ENCODE measurements around the gene CDCP1.
"Not testable (repeated sequence)": the region's sequence is repeated elsewhere in the genome, so short reads cannot be mapped to it uniquely, and the experiment has no call there.

Gene CDCP1

DNA sequence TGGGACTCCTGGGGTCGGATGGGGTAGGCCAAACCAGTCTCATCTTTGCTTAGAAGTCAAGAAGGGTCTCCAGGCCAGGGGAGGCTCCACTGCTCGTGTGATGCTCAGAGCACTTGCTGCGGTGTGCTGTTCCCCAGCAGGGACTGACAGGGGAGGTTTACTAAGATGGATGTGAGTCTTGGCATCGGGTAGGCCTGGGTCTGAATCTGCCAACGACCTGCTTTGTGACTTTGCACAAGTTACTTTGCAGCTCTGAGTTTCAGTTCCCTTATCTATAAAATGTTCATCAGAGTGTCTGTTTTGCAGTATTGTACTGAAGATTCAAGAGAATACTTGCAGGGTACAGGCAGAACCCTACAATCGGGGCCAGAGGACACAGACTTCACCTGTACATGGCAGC lies 17.3 kb upstream of the CDCP1 start:
- H3K27me3 ChIP-seq (ENCODE audit: control insufficient read depth in 2 of 2, insufficient read depth in 2 of 2, low read length in 2 of 2), result no peaks in the 10 kb centered on the region
- no peaks in the 10 kb centered on the region for H3K9me3 ChIP-seq (ENCODE audit: control insufficient read depth in 2 of 2, low read length in 2 of 2)
- H3K27ac ChIP-seq (ENCODE audit: low read depth in 2 of 2, low read length in 2 of 2), result no peak overlapping the region
- H3K4me3 ChIP-seq (ENCODE audit: low read length in 2 of 2), result no peak overlapping the region
- H3K4me1 ChIP-seq (ENCODE audit: control insufficient read depth in 2 of 2, insufficient read depth in 2 of 2, low read length in 2 of 2), result peaks cover 5 to 14% of the 10 kb centered on the region in 2 donors
- H3K9ac ChIP-seq (ENCODE audit: low read depth in 1 of 2, low read length in 2 of 2), result no peak overlapping the region
- no peaks in the 10 kb centered on the region for H3K36me3 ChIP-seq (ENCODE audit: control insufficient read depth in 2 of 2, insufficient read depth in 2 of 2, low read length in 2 of 2)

- H3K9ac ChIP-seq (ENCODE audit: low read depth in 1 of 2, low read length in 2 of 2), result no peak overlapping the region
- no peak overlapping the region for H3K27ac ChIP-seq (ENCODE audit: low read depth in 2 of 2, low read length in 2 of 2)
- no peaks in the 10 kb centered on the region for H3K36me3 ChIP-seq (ENCODE audit: control insufficient read depth in 2 of 2, insufficient read depth in 2 of 2, low read length in 2 of 2)
- H3K4me1 ChIP-seq (ENCODE audit: control insufficient read depth in 2 of 2, insufficient read depth in 2 of 2, low read length in 2 of 2), result no peaks in the 10 kb centered on the region
- H3K9me3 ChIP-seq (ENCODE audit: control insufficient read depth in 2 of 2, low read length in 2 of 2), result no peaks in the 10 kb centered on the region
- H3K27me3 ChIP-seq (ENCODE audit: control insufficient read depth in 2 of 2, insufficient read depth in 2 of 2, low read length in 2 of 2), result no peaks in the 10 kb centered on the region
- H3K4me3 ChIP-seq (ENCODE audit: low read length in 2 of 2), result no peak overlapping the region
Observed at GRCh38 chr3:45154641-45155147, 8.5 kb upstream of the CDCP1 start.

DNA sequence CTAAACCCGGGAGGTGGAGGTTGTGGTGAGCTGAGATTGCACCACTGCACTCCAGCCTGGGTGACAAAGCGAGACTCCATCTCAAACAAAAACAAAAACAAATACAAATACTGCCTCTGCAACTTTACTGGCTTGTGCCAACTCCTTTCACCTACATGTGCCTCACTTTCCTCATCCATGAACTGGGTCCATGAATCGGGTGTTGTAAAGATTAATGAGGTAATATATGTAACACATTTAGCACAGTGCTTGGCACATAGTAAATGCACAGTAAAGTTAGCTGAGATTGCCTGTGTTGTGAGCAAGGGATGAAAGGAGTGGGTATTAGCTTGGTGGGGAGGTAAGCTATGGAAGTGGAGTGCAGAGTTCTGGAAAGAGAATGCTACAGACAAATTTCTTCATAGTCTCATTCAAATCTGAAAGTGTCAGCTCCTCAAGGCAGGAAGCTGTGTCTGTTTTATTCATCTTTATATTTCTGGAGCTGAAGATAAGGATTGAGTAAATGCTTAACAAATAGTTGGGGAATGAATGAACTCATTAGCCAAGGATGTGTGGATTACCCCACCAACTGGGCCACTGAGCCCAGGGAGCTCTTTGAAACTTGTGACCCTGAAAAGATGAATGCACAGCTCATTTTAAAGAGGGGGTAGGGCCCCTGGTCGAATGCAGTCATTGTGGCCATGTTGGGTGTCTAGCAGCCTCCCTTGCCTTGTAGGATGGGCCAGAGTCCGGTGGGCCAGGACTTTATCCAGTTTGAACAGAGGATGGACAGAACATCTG lies 7.7 kb upstream of the CDCP1 start:
- Histone ChIP-seq H3K4me3 (ENCODE audit: low read length in 2 of 2) (no peak overlapping the region), H3K36me3 (ENCODE audit: control insufficient read depth in 2 of 2, insufficient read depth in 2 of 2, low read length in 2 of 2) (no peaks in the 10 kb centered on the region), H3K27ac (ENCODE audit: low read depth in 2 of 2, low read length in 2 of 2) (no peak overlapping the region), H3K27me3 (ENCODE audit: control insufficient read depth in 2 of 2, insufficient read depth in 2 of 2, low read length in 2 of 2) (no peaks in the 10 kb centered on the region), H3K4me1 (ENCODE audit: control insufficient read depth in 2 of 2, insufficient read depth in 2 of 2, low read length in 2 of 2) (no peaks in the 10 kb centered on the region), H3K9ac (ENCODE audit: low read depth in 1 of 2, low read length in 2 of 2) (no peak overlapping the region), H3K9me3 (ENCODE audit: control insufficient read depth in 2 of 2, low read length in 2 of 2) (no peaks in the 10 kb centered on the region)

DNA sequence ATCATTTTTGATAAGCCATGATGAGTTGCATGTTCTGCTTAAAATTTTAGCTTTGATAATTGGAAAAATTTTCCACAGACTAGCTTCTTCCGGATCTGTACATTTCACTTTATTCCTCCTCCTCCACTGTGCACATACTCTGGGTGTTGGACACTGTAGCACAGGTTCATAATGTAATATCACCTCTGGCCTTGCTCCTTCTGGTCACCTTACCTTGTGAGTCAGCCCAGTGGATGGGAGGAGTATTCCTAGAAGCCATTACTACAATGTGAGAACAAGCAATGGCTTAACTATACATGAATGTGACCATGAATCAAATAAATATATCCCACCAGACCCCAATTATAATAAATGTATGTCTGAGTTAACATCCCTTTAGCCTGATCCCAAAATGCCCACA lies 6.1 kb upstream of the CDCP1 start:
- no peaks in the 10 kb centered on the region for H3K4me1 ChIP-seq (ENCODE audit: control insufficient read depth in 2 of 2, insufficient read depth in 2 of 2, low read length in 2 of 2)
- no peaks in the 10 kb centered on the region for H3K9me3 ChIP-seq (ENCODE audit: control insufficient read depth in 2 of 2, low read length in 2 of 2)
- H3K27ac ChIP-seq (ENCODE audit: low read depth in 2 of 2, low read length in 2 of 2), result no peak overlapping the region
- no peaks in the 10 kb centered on the region for H3K27me3 ChIP-seq (ENCODE audit: control insufficient read depth in 2 of 2, insufficient read depth in 2 of 2, low read length in 2 of 2)
- no peak overlapping the region for H3K9ac ChIP-seq (ENCODE audit: low read depth in 1 of 2, low read length in 2 of 2)
- H3K36me3 ChIP-seq (ENCODE audit: control insufficient read depth in 2 of 2, insufficient read depth in 2 of 2, low read length in 2 of 2), result no peaks in the 10 kb centered on the region
- H3K4me3 ChIP-seq (ENCODE audit: low read length in 2 of 2), result no peak overlapping the region

- Histone ChIP-seq H3K27me3 (ENCODE audit: control insufficient read depth in 2 of 2, insufficient read depth in 2 of 2, low read length in 2 of 2) (no peaks in the 10 kb centered on the region), H3K4me1 (ENCODE audit: control insufficient read depth in 2 of 2, insufficient read depth in 2 of 2, low read length in 2 of 2) (no peaks in the 10 kb centered on the region), H3K9me3 (ENCODE audit: control insufficient read depth in 2 of 2, low read length in 2 of 2) (no peaks in the 10 kb centered on the region), H3K36me3 (ENCODE audit: control insufficient read depth in 2 of 2, insufficient read depth in 2 of 2, low read length in 2 of 2) (no peaks in the 10 kb centered on the region), H3K9ac (ENCODE audit: low read depth in 1 of 2, low read length in 2 of 2) (no peak overlapping the region), H3K27ac (ENCODE audit: low read depth in 2 of 2, low read length in 2 of 2) (no peak overlapping the region), H3K4me3 (ENCODE audit: low read length in 2 of 2) (no peak overlapping the region)
Observed at GRCh38 chr3:45151100-45151499, 4.9 kb upstream of the CDCP1 start.

DNA sequence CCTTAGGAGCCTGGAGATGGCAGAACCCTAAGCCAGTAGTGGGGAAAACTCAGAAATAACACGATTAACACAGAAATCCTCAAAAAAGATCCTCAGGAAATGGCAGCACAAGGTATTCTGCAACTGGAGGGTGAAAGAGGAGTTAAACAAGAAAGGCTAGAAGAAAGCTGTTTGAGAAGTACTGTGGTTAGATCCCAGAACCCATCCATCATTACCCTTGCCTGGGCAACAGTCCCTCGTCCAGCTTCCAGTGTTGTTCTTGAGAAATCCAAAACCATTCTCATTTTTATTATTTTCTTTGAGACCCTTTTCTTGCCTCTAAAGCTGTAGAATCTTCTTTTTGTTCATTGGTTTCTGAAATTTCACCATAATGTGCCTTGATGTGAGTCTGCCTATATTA lies 2.7 kb upstream of the CDCP1 start:
- no peaks in the 10 kb centered on the region for H3K27me3 ChIP-seq (ENCODE audit: control insufficient read depth in 2 of 2, insufficient read depth in 2 of 2, low read length in 2 of 2)
- H3K36me3 ChIP-seq (ENCODE audit: control insufficient read depth in 2 of 2, insufficient read depth in 2 of 2, low read length in 2 of 2), result no peaks in the 10 kb centered on the region
- peaks cover 3 to 6% of the 10 kb centered on the region in 2 donors for H3K4me1 ChIP-seq (ENCODE audit: control insufficient read depth in 2 of 2, insufficient read depth in 2 of 2, low read length in 2 of 2)
- H3K27ac ChIP-seq (ENCODE audit: low read depth in 2 of 2, low read length in 2 of 2), result no peak overlapping the region
- no peak overlapping the region for H3K9ac ChIP-seq (ENCODE audit: low read depth in 1 of 2, low read length in 2 of 2)
- H3K4me3 ChIP-seq (ENCODE audit: low read length in 2 of 2), result no peak overlapping the region
- no peaks in the 10 kb centered on the region for H3K9me3 ChIP-seq (ENCODE audit: control insufficient read depth in 2 of 2, low read length in 2 of 2)

GRCh38 chr3:45145223-45145622 lies 955 bp downstream of the CDCP1 start:
- no peaks in the 10 kb centered on the region for H3K9me3 ChIP-seq (ENCODE audit: control insufficient read depth in 2 of 2, low read length in 2 of 2)
- H3K4me3 ChIP-seq (ENCODE audit: low read length in 2 of 2), result peak overlapping the region; percentile 88 to 89
- H3K27me3 ChIP-seq (ENCODE audit: control insufficient read depth in 2 of 2, insufficient read depth in 2 of 2, low read length in 2 of 2), result no peaks in the 10 kb centered on the region
- H3K9ac ChIP-seq (ENCODE audit: low read depth in 1 of 2, low read length in 2 of 2), result peak overlapping the region; percentile 90 to 91
- H3K27ac ChIP-seq (ENCODE audit: low read depth in 2 of 2, low read length in 2 of 2), result peak overlapping the region; percentile 92 to 97
- no peaks in the 10 kb centered on the region for H3K36me3 ChIP-seq (ENCODE audit: control insufficient read depth in 2 of 2, insufficient read depth in 2 of 2, low read length in 2 of 2)
- peaks cover 6 to 18% of the 10 kb centered on the region in 2 donors for H3K4me1 ChIP-seq (ENCODE audit: control insufficient read depth in 2 of 2, insufficient read depth in 2 of 2, low read length in 2 of 2)

GRCh38 chr3:45143673-45144671 lies 2.2 kb downstream of the CDCP1 start:
- H3K27me3 ChIP-seq (ENCODE audit: control insufficient read depth in 2 of 2, insufficient read depth in 2 of 2, low read length in 2 of 2), result no peaks in the 10 kb centered on the region
- H3K4me3 ChIP-seq (ENCODE audit: low read length in 2 of 2), result peak overlapping the region; percentile 46 to 88
- no peak overlapping the region for H3K9ac ChIP-seq (ENCODE audit: low read depth in 1 of 2, low read length in 2 of 2)
- no peaks in the 10 kb centered on the region for H3K9me3 ChIP-seq (ENCODE audit: control insufficient read depth in 2 of 2, low read length in 2 of 2)
- H3K27ac ChIP-seq (ENCODE audit: low read depth in 2 of 2, low read length in 2 of 2), result peak overlapping the region; percentile 38 to 48
- peaks cover 17 to 31% of the 10 kb centered on the region in 2 donors for H3K4me1 ChIP-seq (ENCODE audit: control insufficient read depth in 2 of 2, insufficient read depth in 2 of 2, low read length in 2 of 2)
- H3K36me3 ChIP-seq (ENCODE audit: control insufficient read depth in 2 of 2, insufficient read depth in 2 of 2, low read length in 2 of 2), result no peaks in the 10 kb centered on the region

DNA sequence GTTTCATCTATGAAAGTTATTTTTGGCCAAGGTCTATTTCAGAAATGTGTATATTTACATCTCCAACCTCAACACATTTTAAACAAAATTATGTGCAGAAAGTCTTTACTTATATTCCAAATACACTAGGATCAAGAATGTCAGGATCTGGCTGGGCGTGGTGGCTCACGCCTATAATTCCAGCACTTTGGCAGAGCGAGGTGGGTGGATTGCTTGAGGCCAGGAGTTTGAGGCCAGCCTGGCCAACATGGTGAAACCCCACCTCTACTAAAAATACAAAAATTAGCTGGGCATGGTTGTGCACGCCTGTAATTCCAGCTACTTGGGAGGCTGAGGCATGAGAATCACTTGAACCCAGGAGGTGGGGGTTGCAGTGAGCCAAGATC lies 5.4 kb downstream of the CDCP1 start:
- not testable (repeated sequence) for H3K27me3 ChIP-seq (ENCODE audit: control insufficient read depth in 2 of 2, insufficient read depth in 2 of 2, low read length in 2 of 2); H3K9me3 ChIP-seq (ENCODE audit: control insufficient read depth in 2 of 2, low read length in 2 of 2); H3K4me3 ChIP-seq (ENCODE audit: low read length in 2 of 2); H3K36me3 ChIP-seq (ENCODE audit: control insufficient read depth in 2 of 2, insufficient read depth in 2 of 2, low read length in 2 of 2)
- Histone ChIP-seq H3K9ac (ENCODE audit: low read depth in 1 of 2, low read length in 2 of 2) (peak overlapping the region in 1 of 2 donors; percentile 26), H3K27ac (ENCODE audit: low read depth in 2 of 2, low read length in 2 of 2) (peak overlapping the region; percentile 69 to 74), H3K4me1 (ENCODE audit: control insufficient read depth in 2 of 2, insufficient read depth in 2 of 2, low read length in 2 of 2) (peaks cover 22 to 44% of the 10 kb centered on the region in 2 donors)
